DND-41 (cell line): Measurements from ENCODE around the gene ARHGAP1.

Experiments used
- EZH2 ChIP-seq: IDR thresholded peaks from 3 replicates; pipeline ENCODE4 v1.6.1; 2012; ENCODE audit warnings: borderline replicate concordance, low read depth, mild to moderate bottlenecking, moderate library complexity, low read length, inconsistent platforms; ENCODE audit not compliant: severe bottlenecking
- TF ChIP-seq, protein P1 (sequence below): IDR thresholded peaks from 2 replicates; pipeline ENCODE4 v1.5.1; 2012; ENCODE audit warnings: borderline replicate concordance, low read length, moderate library complexity, mild to moderate bottlenecking; ENCODE audit not compliant: poor library complexity, severe bottlenecking; ENCODE audit errors: extremely low read depth

DNA sequence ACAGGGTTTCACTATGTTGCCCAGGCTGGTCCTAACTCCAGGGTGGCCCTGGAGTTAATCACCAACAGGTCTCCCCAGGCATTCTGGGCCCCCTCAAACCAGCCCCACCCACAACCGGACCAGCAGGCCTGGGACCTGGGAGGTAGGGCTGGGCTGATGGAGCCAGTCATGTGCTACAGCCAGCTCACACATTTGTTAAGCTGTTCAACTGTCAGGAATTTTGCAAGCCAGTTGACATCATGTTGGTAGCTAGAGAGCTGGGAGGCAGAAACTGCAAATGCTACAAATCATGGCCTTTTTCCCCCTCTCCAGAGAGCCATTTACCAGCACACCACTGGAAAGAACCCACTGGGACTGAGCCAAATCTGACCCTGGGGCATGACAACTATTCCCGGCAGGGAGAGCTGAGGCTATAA, 6.8 kb downstream of the ARHGAP1 start:
- TF ChIP-seq, protein P1, sequence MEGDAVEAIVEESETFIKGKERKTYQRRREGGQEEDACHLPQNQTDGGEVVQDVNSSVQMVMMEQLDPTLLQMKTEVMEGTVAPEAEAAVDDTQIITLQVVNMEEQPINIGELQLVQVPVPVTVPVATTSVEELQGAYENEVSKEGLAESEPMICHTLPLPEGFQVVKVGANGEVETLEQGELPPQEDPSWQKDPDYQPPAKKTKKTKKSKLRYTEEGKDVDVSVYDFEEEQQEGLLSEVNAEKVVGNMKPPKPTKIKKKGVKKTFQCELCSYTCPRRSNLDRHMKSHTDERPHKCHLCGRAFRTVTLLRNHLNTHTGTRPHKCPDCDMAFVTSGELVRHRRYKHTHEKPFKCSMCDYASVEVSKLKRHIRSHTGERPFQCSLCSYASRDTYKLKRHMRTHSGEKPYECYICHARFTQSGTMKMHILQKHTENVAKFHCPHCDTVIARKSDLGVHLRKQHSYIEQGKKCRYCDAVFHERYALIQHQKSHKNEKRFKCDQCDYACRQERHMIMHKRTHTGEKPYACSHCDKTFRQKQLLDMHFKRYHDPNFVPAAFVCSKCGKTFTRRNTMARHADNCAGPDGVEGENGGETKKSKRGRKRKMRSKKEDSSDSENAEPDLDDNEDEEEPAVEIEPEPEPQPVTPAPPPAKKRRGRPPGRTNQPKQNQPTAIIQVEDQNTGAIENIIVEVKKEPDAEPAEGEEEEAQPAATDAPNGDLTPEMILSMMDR, result no peak
- no peak for TF ChIP-seq EZH2
